Panc1 (cell line): Measurements from ENCODE around the gene FYN. TPM values are rescaled to one million over a fixed set of nuclear protein-coding genes. Genes with fewer than 3 reads are reported as not detected.
"Not testable (repeated sequence)": the region's sequence is repeated elsewhere in the genome, so short reads cannot be mapped to it uniquely, and the experiment has no call there.

Experiments
- ATAC-seq: fragments of 200-7000 bp; cut with Tn5 transposase; 2 replicates; pipeline ENCODE4 v1.9.1; 2020; ENCODE audit warnings: mild to moderate bottlenecking, moderate library complexity
- BruUV-seq: library from RNA; stranded (reverse); fragments of 400-500 nt; replicated peaks from 2 replicates; lab custom pipeline; 2021; lab: Mats Ljungman, UMichigan
- CTCF ChIA-PET: fragments of 300-600 bp; sonication (Branson Sonifier 250); formaldehyde crosslinking; loops from one replicate; lab custom pipeline; 2022; ENCODE audit warnings: antibody characterized with exemption; lab: Charles Lee
- POLR2A ChIA-PET: fragments of 300-600 bp; sonication (Branson Sonifier 250); formaldehyde crosslinking; loops from one replicate; lab custom pipeline; 2022; ENCODE audit warnings: antibody characterized with exemption; lab: Charles Lee
- DNase-seq: peaks from one replicate; pipeline ENCODE4 v3.0.0-alpha.2; 2010; ENCODE audit warnings: low read depth, low spot score
- H3K27ac ChIP-seq: 2 replicates; pipeline ENCODE4 v1.5.1; 2011; ENCODE audit warnings: mild to moderate bottlenecking, low read length, inconsistent platforms
- H3K27me3 ChIP-seq: fragments of 200-500 bp; sonication (Bioruptor generic); 2 replicates; pipeline ENCODE4 v1.6.0; 2014; ENCODE audit warnings: low read length, inconsistent platforms; ENCODE audit not compliant: control insufficient read depth, insufficient read depth
- H3K36me3 ChIP-seq: fragments of 200-500 bp; sonication (Bioruptor generic); 2 replicates; pipeline ENCODE4 v1.5.1; 2014; ENCODE audit warnings: inconsistent platforms, mild to moderate bottlenecking, low read length, moderate library complexity; ENCODE audit not compliant: control insufficient read depth, insufficient read depth
- H3K4me1 ChIP-seq: 2 replicates; pipeline ENCODE4 v1.5.1; 2011; ENCODE audit warnings: inconsistent platforms, mild to moderate bottlenecking, low read length, moderate library complexity; ENCODE audit not compliant: control insufficient read depth, insufficient read depth
- H3K4me3 ChIP-seq, 2 experiments: 2 replicates each; pipeline ENCODE4 v1.5.1; 2011 to 2012; ENCODE audit warnings: low read depth in 2 of 2, low read length in 2 of 2, mild to moderate bottlenecking in 2 of 2, inconsistent platforms in 1 of 2, moderate library complexity in 1 of 2
- H3K9me3 ChIP-seq: fragments of 200-500 bp; sonication (Bioruptor generic); 2 replicates; pipeline ENCODE4 v1.5.1; 2014; ENCODE audit warnings: low read depth, mild to moderate bottlenecking, inconsistent platforms, low read length, moderate library complexity; ENCODE audit not compliant: control insufficient read depth, insufficient read depth
- POLR2AphosphoS5 ChIP-seq: IDR thresholded peaks from 2 replicates; pipeline ENCODE4 v1.6.1; 2012; ENCODE audit warnings: mild to moderate bottlenecking, low read depth, low read length, moderate library complexity
- SIN3A ChIP-seq: IDR thresholded peaks from 2 replicates; pipeline ENCODE4 v1.6.1; 2012; ENCODE audit warnings: low read depth, mild to moderate bottlenecking, low read length, moderate library complexity, borderline replicate concordance; ENCODE audit not compliant: insufficient read depth
- TCF7L2 ChIP-seq: IDR thresholded peaks from 2 replicates; pipeline ENCODE4 v1.6.1; 2011; ENCODE audit warnings: mild to moderate bottlenecking, low read depth, low read length, inconsistent platforms
- in situ Hi-C: cut with HindIII; loops from 2 replicates; pipeline ENCODE4 v1.10.0; 2016; ENCODE audit warnings: low sequenced_read_pairs, low pct_unique_long_range_greater_than_20kb
- intact Hi-C: fragments of 100-400 bp; cut with micrococcal nuclease; formaldehyde crosslinking; loops from one replicate; pipeline ENCODE4 v1.10.0; 2022; ENCODE audit not compliant: unreplicated experiment
- total RNA-seq: library from RNA; stranded (reverse); gene quantifications from one replicate; pipeline ENCODE4 v1.2.1, GENCODE V29; 2021; ENCODE audit not compliant: unreplicated experiment
- TF ChIP-seq, protein P1 (sequence below): fragments of 450-650 bp; IDR thresholded peaks from 2 replicates; pipeline ENCODE4 v1.5.1; 2017; ENCODE audit warnings: mild to moderate bottlenecking
- TF ChIP-seq, protein P2 (sequence below), 2 experiments: IDR thresholded peaks; 2 replicates each; pipeline ENCODE4 v1.6.1; 2011 to 2012; ENCODE audit warnings: low read depth in 2 of 2, control low read depth in 1 of 2, low read length in 1 of 2, mild to moderate bottlenecking in 1 of 2, moderate library complexity in 1 of 2; ENCODE audit not compliant: insufficient read depth in 1 of 2

Gene FYN
- total RNA-seq, 1 experiment from 2014 or later = 4.2 TPM

DNA sequence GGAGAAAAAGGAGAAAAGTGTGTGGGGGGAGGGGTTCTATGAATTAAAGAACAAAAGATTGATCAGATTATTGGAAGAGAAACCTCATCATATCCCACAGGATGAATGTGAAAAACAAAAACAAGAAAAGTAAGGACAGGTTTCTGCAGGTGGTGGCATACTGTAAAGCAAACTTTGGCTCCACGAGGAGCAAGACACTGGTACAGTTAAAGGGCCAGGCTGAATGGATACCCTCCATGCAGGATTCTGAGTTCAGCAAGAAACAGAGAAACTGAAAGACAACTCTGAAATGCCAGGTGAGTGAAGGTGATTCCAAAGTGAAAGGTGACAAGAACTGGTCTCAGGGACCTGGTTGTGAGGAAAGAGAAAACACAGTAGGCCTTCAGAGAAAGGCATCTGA, 37.4 kb downstream of the FYN start:
- POLR2A ChIA-PET = no interaction called here
- DNase-seq (no peak), ATAC-seq (no peak)
- intact Hi-C loops (no loop called here), in situ Hi-C loops (no loop called here)
- Histone ChIP-seq H3K4me3 (no peak overlapping the region), H3K27ac (no peak overlapping the region), H3K36me3 (no peaks in the 10 kb centered on the region), H3K4me1 (no peaks in the 10 kb centered on the region), H3K9me3 (no peaks in the 10 kb centered on the region), H3K27me3 (peaks cover 20% of the 10 kb centered on the region)
- TF ChIP-seq TCF7L2 (no peak), SIN3A (no peak), POLR2AphosphoS5 (no peak)
- TF ChIP-seq, protein P1, sequence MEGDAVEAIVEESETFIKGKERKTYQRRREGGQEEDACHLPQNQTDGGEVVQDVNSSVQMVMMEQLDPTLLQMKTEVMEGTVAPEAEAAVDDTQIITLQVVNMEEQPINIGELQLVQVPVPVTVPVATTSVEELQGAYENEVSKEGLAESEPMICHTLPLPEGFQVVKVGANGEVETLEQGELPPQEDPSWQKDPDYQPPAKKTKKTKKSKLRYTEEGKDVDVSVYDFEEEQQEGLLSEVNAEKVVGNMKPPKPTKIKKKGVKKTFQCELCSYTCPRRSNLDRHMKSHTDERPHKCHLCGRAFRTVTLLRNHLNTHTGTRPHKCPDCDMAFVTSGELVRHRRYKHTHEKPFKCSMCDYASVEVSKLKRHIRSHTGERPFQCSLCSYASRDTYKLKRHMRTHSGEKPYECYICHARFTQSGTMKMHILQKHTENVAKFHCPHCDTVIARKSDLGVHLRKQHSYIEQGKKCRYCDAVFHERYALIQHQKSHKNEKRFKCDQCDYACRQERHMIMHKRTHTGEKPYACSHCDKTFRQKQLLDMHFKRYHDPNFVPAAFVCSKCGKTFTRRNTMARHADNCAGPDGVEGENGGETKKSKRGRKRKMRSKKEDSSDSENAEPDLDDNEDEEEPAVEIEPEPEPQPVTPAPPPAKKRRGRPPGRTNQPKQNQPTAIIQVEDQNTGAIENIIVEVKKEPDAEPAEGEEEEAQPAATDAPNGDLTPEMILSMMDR = no peak
- TF ChIP-seq, protein P2, sequence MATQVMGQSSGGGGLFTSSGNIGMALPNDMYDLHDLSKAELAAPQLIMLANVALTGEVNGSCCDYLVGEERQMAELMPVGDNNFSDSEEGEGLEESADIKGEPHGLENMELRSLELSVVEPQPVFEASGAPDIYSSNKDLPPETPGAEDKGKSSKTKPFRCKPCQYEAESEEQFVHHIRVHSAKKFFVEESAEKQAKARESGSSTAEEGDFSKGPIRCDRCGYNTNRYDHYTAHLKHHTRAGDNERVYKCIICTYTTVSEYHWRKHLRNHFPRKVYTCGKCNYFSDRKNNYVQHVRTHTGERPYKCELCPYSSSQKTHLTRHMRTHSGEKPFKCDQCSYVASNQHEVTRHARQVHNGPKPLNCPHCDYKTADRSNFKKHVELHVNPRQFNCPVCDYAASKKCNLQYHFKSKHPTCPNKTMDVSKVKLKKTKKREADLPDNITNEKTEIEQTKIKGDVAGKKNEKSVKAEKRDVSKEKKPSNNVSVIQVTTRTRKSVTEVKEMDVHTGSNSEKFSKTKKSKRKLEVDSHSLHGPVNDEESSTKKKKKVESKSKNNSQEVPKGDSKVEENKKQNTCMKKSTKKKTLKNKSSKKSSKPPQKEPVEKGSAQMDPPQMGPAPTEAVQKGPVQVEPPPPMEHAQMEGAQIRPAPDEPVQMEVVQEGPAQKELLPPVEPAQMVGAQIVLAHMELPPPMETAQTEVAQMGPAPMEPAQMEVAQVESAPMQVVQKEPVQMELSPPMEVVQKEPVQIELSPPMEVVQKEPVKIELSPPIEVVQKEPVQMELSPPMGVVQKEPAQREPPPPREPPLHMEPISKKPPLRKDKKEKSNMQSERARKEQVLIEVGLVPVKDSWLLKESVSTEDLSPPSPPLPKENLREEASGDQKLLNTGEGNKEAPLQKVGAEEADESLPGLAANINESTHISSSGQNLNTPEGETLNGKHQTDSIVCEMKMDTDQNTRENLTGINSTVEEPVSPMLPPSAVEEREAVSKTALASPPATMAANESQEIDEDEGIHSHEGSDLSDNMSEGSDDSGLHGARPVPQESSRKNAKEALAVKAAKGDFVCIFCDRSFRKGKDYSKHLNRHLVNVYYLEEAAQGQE (IDR thresholded peaks at IDR 0.05; ENCODE audit: insufficient read depth in 1 of 2, low read depth in 2 of 2, low read length in 1 of 2) = no peak
- no TSS peak for BruUV-seq
- CTCF ChIA-PET = no interaction called here

DNA sequence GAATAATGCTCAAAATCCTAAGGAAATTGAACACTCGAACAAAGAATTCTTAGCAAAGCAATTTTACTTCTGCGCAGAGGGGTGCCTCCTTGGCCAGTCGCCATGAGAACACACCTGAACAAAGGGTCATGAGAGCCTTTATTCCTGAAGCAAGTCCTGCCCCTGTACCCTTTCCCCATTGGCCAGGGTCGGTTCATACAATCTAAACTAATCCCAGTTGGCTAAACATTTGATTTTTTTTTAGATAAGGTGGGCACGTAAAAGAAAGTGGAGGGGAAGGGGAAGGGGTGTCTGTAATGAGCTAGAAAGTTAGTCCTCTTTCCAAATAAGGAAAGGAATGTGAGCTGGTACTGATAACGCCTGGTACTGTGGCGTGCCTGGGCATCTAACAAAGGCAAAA, 37.9 kb downstream of the FYN start:
- POLR2A ChIA-PET, H3K4me1 ChIP-seq, BruUV-seq, H3K36me3 ChIP-seq, intact Hi-C loops, H3K9me3 ChIP-seq, in situ Hi-C loops, H3K27ac ChIP-seq, H3K4me3 ChIP-seq, ATAC-seq, DNase-seq, CTCF ChIA-PET: not testable (repeated sequence)
- H3K27me3 ChIP-seq = peaks cover 21% of the 10 kb centered on the region

DNA sequence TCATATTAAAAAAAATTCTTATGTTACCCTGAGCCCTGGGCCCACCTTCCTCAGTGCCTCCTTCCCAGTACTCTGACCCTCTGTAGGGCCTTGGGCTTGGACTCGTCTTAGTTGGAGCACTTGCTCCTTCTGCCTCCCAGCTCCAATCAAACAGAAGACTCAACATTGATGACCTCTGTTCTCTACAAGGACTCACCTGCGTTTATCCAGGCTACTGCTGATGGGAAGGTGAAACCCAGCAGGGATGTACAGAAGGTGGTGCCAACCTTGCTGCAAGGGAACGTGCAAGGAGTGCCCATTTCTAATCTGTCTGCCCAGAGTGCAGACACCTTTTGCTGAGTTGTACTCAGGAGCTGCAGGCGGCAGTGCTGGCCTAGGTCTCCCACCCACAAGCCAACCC, 38.9 kb downstream of the FYN start:
- H3K4me1 ChIP-seq = no peaks in the 10 kb centered on the region
- no peaks in the 10 kb centered on the region for H3K9me3 ChIP-seq
- no peak overlapping the region for H3K27ac ChIP-seq
- no peak for ATAC-seq
- BruUV-seq = no TSS peak
- POLR2A ChIA-PET = interaction anchor here (0.6 kb wide), 1 partner anchor 45 kb away, joined by 6 read pairs; no protein-coding TSS in a partner anchor
- no peak for DNase-seq
- peaks cover 21% of the 10 kb centered on the region for H3K27me3 ChIP-seq
- TF ChIP-seq, protein P2 (IDR thresholded peaks at IDR 0.05; ENCODE audit: insufficient read depth in 1 of 2, low read depth in 2 of 2, low read length in 1 of 2) = no peak
- TF ChIP-seq POLR2AphosphoS5 (no peak), TCF7L2 (no peak), SIN3A (no peak)
- TF ChIP-seq, protein P1 = no peak
- CTCF ChIA-PET = no interaction called here
- H3K36me3 ChIP-seq = no peaks in the 10 kb centered on the region
- intact Hi-C loops (no loop called here), in situ Hi-C loops (no loop called here)
- H3K4me3 ChIP-seq = no peak overlapping the region
